ENCODE measurements around the gene RAI1.
"Not testable (repeated sequence)": the region's sequence is repeated elsewhere in the genome, so short reads cannot be mapped to it uniquely, and the experiment has no call there.

The RAI1 gene, protein sequence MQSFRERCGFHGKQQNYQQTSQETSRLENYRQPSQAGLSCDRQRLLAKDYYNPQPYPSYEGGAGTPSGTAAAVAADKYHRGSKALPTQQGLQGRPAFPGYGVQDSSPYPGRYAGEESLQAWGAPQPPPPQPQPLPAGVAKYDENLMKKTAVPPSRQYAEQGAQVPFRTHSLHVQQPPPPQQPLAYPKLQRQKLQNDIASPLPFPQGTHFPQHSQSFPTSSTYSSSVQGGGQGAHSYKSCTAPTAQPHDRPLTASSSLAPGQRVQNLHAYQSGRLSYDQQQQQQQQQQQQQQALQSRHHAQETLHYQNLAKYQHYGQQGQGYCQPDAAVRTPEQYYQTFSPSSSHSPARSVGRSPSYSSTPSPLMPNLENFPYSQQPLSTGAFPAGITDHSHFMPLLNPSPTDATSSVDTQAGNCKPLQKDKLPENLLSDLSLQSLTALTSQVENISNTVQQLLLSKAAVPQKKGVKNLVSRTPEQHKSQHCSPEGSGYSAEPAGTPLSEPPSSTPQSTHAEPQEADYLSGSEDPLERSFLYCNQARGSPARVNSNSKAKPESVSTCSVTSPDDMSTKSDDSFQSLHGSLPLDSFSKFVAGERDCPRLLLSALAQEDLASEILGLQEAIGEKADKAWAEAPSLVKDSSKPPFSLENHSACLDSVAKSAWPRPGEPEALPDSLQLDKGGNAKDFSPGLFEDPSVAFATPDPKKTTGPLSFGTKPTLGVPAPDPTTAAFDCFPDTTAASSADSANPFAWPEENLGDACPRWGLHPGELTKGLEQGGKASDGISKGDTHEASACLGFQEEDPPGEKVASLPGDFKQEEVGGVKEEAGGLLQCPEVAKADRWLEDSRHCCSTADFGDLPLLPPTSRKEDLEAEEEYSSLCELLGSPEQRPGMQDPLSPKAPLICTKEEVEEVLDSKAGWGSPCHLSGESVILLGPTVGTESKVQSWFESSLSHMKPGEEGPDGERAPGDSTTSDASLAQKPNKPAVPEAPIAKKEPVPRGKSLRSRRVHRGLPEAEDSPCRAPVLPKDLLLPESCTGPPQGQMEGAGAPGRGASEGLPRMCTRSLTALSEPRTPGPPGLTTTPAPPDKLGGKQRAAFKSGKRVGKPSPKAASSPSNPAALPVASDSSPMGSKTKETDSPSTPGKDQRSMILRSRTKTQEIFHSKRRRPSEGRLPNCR (N-terminal part only)

DNA sequence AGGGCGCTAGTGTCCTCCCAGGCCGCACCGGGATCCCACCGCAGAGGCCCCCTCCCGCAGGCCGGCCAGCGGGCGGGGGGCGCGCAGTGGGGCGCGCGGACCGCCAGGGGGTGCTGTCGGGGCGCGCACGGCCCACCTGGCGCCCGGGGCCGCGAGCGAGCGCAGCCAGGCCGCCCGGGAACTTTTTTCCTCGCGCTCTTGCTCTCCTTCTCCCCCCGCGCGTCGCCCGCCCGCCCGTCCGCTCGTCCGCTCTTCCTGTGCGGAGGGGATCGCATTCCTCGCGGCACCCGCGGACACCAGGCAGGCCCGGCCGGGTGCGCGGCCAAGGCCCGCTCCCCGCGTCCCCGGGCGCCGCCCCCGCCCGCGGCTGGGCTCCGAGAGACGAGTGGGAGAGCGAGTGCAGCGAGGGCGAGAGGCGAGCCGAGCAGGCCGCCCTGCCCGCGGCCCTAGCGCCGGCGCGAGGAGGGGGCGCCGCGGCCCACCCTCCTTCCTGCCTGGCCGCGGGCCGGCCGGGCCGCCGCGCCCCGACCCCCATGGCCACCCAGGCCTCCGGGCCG, at the start of gene RAI1:
Gene RAI1, plus strand, starts transcription at position 272 of the 557 bp plus-strand sequence. CDS start 111,491 bp downstream, outside the sequence.
- Histone ChIP-seq H3K4me1 (ENCODE audit: control insufficient read depth in 2 of 2, insufficient read depth in 2 of 2, low read length in 2 of 2) (peaks cover 22 to 25% of the 10 kb centered on the region in 2 donors), H3K27me3 (ENCODE audit: control insufficient read depth in 2 of 2, insufficient read depth in 2 of 2, low read length in 2 of 2) (no peaks in the 10 kb centered on the region), H3K27ac (ENCODE audit: low read depth in 2 of 2, low read length in 2 of 2) (peak within 1 kb of the TSS; percentile 80 to 82), H3K4me3 (ENCODE audit: low read length in 2 of 2) (peak within 1 kb of the TSS; percentile 72 to 76), H3K9me3 (ENCODE audit: control insufficient read depth in 2 of 2, low read length in 2 of 2) (no peaks in the 10 kb centered on the region), H3K9ac (ENCODE audit: low read depth in 1 of 2, low read length in 2 of 2) (peak within 1 kb of the TSS; percentile 63 to 78), H3K36me3 (ENCODE audit: control insufficient read depth in 2 of 2, insufficient read depth in 2 of 2, low read length in 2 of 2) (no peaks in the 10 kb centered on the region)

DNA sequence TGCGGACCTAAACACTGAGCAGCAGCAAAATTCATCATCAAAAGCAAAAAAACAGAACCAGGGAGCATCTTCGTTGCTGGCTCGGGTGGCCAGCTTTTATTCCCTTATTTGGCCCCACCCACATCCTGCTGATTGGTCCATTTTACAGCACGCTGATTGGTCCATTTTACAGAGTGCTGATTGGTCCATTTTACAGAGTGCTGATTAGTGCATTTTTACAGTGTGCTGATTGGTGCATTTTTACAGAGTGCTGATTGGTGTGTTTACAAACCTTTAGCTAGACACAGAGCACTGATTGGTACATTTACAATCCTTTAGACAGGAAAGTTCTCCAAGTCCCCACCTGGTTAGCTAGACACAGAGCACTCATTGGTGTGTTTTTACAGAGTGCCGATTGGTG, 48.6 kb upstream of the RAI1 start:
- not testable (repeated sequence) for H3K4me3 ChIP-seq (ENCODE audit: low read length in 2 of 2); H3K27me3 ChIP-seq (ENCODE audit: control insufficient read depth in 2 of 2, insufficient read depth in 2 of 2, low read length in 2 of 2); H3K27ac ChIP-seq (ENCODE audit: low read depth in 2 of 2, low read length in 2 of 2); H3K36me3 ChIP-seq (ENCODE audit: control insufficient read depth in 2 of 2, insufficient read depth in 2 of 2, low read length in 2 of 2); H3K4me1 ChIP-seq (ENCODE audit: control insufficient read depth in 2 of 2, insufficient read depth in 2 of 2, low read length in 2 of 2); H3K9ac ChIP-seq (ENCODE audit: low read depth in 1 of 2, low read length in 2 of 2); H3K9me3 ChIP-seq (ENCODE audit: control insufficient read depth in 2 of 2, low read length in 2 of 2)

DNA sequence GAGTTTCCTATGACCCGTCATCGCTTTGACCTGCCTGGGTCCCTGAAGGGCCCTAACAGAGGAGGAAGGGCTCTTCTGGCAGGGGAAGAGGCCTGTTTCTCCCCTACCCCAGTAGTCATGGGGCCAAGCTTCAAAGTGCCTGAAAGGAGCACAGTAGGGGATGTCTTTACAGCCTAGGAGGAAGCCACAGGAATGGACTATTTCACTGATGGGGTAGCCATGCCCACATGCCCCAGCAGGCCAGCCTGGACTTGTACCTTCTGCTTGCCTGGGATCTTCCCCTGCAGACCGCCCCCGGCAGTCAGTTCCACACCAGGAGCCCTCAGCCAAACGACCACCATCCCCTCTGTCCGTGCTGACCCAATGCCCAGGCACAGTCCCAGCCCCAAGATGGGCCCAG, 47.9 kb upstream of the RAI1 start:
- Histone ChIP-seq H3K27ac (ENCODE audit: low read depth in 2 of 2, low read length in 2 of 2) (no peak overlapping the region), H3K9ac (ENCODE audit: low read depth in 1 of 2, low read length in 2 of 2) (no peak overlapping the region), H3K27me3 (ENCODE audit: control insufficient read depth in 2 of 2, insufficient read depth in 2 of 2, low read length in 2 of 2) (no peaks in the 10 kb centered on the region), H3K4me1 (ENCODE audit: control insufficient read depth in 2 of 2, insufficient read depth in 2 of 2, low read length in 2 of 2) (peaks cover 0 to 2% of the 10 kb centered on the region in 2 donors), H3K4me3 (ENCODE audit: low read length in 2 of 2) (no peak overlapping the region), H3K9me3 (ENCODE audit: control insufficient read depth in 2 of 2, low read length in 2 of 2) (no peaks in the 10 kb centered on the region), H3K36me3 (ENCODE audit: control insufficient read depth in 2 of 2, insufficient read depth in 2 of 2, low read length in 2 of 2) (no peaks in the 10 kb centered on the region)

DNA sequence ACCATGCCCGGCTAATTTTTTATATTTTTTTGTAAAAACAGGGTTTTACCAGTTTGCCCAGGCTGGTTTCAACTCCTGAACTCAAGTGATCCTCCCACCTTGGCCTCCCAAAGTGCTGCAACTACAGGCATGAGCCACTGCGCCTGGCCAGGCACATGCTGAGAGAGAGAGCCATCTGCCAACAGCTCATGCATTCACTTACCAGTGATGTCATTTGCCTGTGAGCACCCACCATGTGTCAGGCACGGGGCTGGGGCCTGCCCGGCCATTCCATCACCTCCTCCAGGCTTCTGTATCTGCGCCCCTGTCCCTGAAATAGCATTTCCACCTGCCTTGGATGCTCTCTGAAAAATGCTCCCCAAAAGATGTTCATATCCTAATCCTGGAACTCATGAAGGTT, 46.1 kb upstream of the RAI1 start:
- Histone ChIP-seq H3K4me3 (ENCODE audit: low read length in 2 of 2) (no peak overlapping the region), H3K36me3 (ENCODE audit: control insufficient read depth in 2 of 2, insufficient read depth in 2 of 2, low read length in 2 of 2) (no peaks in the 10 kb centered on the region), H3K27ac (ENCODE audit: low read depth in 2 of 2, low read length in 2 of 2) (no peak overlapping the region), H3K4me1 (ENCODE audit: control insufficient read depth in 2 of 2, insufficient read depth in 2 of 2, low read length in 2 of 2) (no peaks in the 10 kb centered on the region), H3K9ac (ENCODE audit: low read depth in 1 of 2, low read length in 2 of 2) (no peak overlapping the region), H3K27me3 (ENCODE audit: control insufficient read depth in 2 of 2, insufficient read depth in 2 of 2, low read length in 2 of 2) (no peaks in the 10 kb centered on the region), H3K9me3 (ENCODE audit: control insufficient read depth in 2 of 2, low read length in 2 of 2) (no peaks in the 10 kb centered on the region)

DNA sequence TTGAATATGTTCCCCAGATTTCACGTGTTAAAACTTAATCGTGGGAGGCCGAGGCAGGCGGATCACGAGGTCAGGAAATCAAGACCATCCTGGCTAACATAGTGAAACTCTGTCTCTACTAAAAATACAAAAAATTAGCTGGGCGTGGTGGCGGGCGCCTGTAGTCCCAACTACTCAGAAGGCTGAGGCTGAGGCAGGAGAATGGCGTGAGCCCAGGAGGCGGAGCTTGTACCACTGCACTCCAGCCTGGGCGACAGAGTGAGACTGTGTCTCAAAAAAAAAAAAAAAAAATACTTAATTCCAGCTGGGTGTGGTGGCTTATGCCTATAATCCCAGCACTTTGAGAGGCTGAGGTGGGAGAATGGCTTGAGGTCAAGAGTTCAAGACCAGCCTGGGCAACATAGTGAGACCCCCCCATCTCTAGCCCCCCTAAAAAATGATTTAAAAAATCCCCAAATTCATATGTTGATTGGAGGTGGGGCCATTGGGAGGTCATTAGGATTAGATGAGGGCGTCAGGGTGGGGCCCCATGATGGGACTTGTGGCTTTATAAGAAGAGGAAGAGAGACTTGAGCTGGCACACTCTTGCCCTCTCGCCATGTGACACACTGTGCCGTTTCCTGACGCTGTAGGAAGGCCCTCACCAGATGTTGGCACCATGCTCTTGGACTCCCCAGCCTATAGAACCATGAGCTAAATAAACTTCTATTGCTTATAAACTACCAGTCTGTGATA, 45.6 kb upstream of the RAI1 start:
- not testable (repeated sequence) for H3K4me1 ChIP-seq (ENCODE audit: control insufficient read depth in 2 of 2, insufficient read depth in 2 of 2, low read length in 2 of 2); H3K9ac ChIP-seq (ENCODE audit: low read depth in 1 of 2, low read length in 2 of 2); H3K9me3 ChIP-seq (ENCODE audit: control insufficient read depth in 2 of 2, low read length in 2 of 2); H3K27me3 ChIP-seq (ENCODE audit: control insufficient read depth in 2 of 2, insufficient read depth in 2 of 2, low read length in 2 of 2); H3K4me3 ChIP-seq (ENCODE audit: low read length in 2 of 2); H3K27ac ChIP-seq (ENCODE audit: low read depth in 2 of 2, low read length in 2 of 2); H3K36me3 ChIP-seq (ENCODE audit: control insufficient read depth in 2 of 2, insufficient read depth in 2 of 2, low read length in 2 of 2)

DNA sequence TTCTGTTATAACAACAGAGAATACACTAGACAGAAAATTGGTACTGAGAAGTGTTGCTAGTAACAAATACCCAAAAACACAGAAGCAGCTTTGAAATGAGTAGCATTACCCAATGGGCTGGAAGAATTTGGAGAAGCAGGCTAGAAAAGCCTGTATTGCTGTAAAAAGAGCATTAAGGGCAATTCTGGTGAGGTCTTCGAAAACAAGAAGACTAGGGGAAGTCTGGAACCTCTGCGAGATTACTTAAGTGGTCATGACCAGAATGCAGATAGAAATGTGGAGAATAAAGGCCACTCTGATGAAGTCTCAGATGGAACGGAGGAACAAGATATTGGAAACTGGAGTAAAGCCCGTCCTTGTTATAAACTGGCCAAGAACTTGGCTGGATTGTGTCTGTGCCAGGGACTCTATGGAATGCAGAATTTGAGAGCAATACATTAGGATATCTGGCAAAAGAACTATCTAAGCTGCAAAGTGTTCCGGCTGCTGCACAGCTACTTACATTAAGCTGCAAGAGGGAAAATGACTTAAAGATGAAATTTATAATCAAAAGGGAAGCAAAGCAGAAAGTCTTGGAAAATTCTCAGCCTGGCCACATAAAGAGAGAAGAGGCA, 44.9 kb upstream of the RAI1 start:
- H3K4me3 ChIP-seq (ENCODE audit: low read length in 2 of 2): no peak overlapping the region
- no peaks in the 10 kb centered on the region for H3K4me1 ChIP-seq (ENCODE audit: control insufficient read depth in 2 of 2, insufficient read depth in 2 of 2, low read length in 2 of 2)
- H3K9ac ChIP-seq (ENCODE audit: low read depth in 1 of 2, low read length in 2 of 2): no peak overlapping the region
- no peak overlapping the region for H3K27ac ChIP-seq (ENCODE audit: low read depth in 2 of 2, low read length in 2 of 2)
- no peaks in the 10 kb centered on the region for H3K27me3 ChIP-seq (ENCODE audit: control insufficient read depth in 2 of 2, insufficient read depth in 2 of 2, low read length in 2 of 2)
- no peaks in the 10 kb centered on the region for H3K9me3 ChIP-seq (ENCODE audit: control insufficient read depth in 2 of 2, low read length in 2 of 2)
- H3K36me3 ChIP-seq (ENCODE audit: control insufficient read depth in 2 of 2, insufficient read depth in 2 of 2, low read length in 2 of 2): no peaks in the 10 kb centered on the region

DNA sequence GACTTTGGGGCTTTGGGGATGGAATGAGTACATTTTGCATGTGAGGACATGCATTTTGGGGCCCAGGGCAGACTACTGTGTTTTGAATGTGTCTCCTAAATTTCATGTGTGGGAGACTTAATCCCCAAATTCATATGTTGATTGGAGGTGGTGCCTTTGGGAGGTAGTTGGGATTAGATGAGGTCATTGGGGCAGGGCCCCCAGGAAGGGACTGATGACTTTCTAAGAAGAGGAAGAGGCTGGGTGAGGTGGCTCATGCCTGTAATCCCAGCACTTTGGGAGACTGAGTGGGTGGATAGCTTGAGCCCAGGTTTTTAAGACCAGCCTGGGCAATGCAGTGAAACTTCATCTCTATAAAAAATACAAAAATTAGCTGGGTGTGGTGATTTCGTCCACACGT, 42.8 kb upstream of the RAI1 start:
- Histone ChIP-seq H3K9me3 (ENCODE audit: control insufficient read depth in 2 of 2, low read length in 2 of 2) (no peaks in the 10 kb centered on the region), H3K9ac (ENCODE audit: low read depth in 1 of 2, low read length in 2 of 2) (no peak overlapping the region), H3K4me3 (ENCODE audit: low read length in 2 of 2) (no peak overlapping the region), H3K27me3 (ENCODE audit: control insufficient read depth in 2 of 2, insufficient read depth in 2 of 2, low read length in 2 of 2) (no peaks in the 10 kb centered on the region), H3K27ac (ENCODE audit: low read depth in 2 of 2, low read length in 2 of 2) (no peak overlapping the region), H3K36me3 (ENCODE audit: control insufficient read depth in 2 of 2, insufficient read depth in 2 of 2, low read length in 2 of 2) (no peaks in the 10 kb centered on the region), H3K4me1 (ENCODE audit: control insufficient read depth in 2 of 2, insufficient read depth in 2 of 2, low read length in 2 of 2) (no peaks in the 10 kb centered on the region)

DNA sequence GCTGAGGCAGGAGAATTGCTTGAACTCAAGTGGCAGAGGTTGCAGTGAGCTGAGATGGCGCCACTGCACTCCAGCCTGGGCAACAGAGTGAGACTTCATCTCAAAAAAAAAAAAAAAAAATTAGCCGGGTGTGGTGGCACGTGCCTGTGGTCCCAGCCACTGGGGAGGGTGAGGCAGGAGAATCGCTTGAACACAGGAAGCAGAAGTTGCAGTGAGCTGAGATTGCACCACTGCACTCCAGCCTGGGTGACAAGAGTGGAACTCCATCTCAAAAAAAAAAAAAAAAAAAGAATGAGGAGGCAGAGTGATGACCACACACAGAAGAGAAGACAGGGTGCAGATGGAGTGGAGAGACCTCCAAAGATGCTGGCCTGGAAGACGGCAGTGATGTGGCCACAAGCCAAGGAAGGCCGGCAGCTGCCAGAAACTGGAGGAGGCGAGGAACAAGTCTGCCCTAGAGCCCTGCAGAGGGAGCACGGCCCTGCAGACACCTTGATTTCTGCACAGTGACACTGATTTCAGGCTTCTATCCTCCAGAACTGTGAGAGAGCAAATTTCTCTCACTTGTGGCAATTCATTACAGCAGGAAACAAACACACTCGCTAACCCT, 41.5 kb upstream of the RAI1 start:
- not testable (repeated sequence) for H3K9ac ChIP-seq (ENCODE audit: low read depth in 1 of 2, low read length in 2 of 2); H3K27ac ChIP-seq (ENCODE audit: low read depth in 2 of 2, low read length in 2 of 2); H3K4me3 ChIP-seq (ENCODE audit: low read length in 2 of 2); H3K4me1 ChIP-seq (ENCODE audit: control insufficient read depth in 2 of 2, insufficient read depth in 2 of 2, low read length in 2 of 2); H3K9me3 ChIP-seq (ENCODE audit: control insufficient read depth in 2 of 2, low read length in 2 of 2); H3K27me3 ChIP-seq (ENCODE audit: control insufficient read depth in 2 of 2, insufficient read depth in 2 of 2, low read length in 2 of 2); H3K36me3 ChIP-seq (ENCODE audit: control insufficient read depth in 2 of 2, insufficient read depth in 2 of 2, low read length in 2 of 2)
